ENCODE data around the gene ZMYM2. TPM values are rescaled to one million over a fixed set of nuclear protein-coding genes. Genes with fewer than 3 reads are reported as not detected.

Gene ZMYM2
- total and polyA plus RNA-seq, 2 donors = 63.9 to 91.6 TPM

- H3K27ac ChIP-seq (ENCODE audit: low read depth in 1 of 2, low read length in 1 of 2) = no peak overlapping the region
- H3K4me3 ChIP-seq (ENCODE audit: low read length in 2 of 2) = no peak overlapping the region
- H3K9me3 ChIP-seq (ENCODE audit: control insufficient read depth in 2 of 2, insufficient read depth in 1 of 2, low read length in 1 of 2) = peaks cover 0 to 3% of the 10 kb centered on the region in 2 donors
- WGBS = 98% methylated on average over 2 of the region's 2 CpGs
- DNase-seq (ENCODE audit: low read depth in 6 of 9, low spot score in 9 of 9) = no peak
- H3K4me1 ChIP-seq (ENCODE audit: control insufficient read depth in 2 of 2, insufficient read depth in 2 of 2, low read length in 2 of 2) = peaks cover 4 to 6% of the 10 kb centered on the region in 2 donors
- H3K36me3 ChIP-seq (ENCODE audit: control insufficient read depth in 2 of 2, insufficient read depth in 2 of 2, low read length in 1 of 2) = no peaks in the 10 kb centered on the region
- peaks cover 31 to 75% of the 10 kb centered on the region in 2 donors for H3K27me3 ChIP-seq (ENCODE audit: control insufficient read depth in 2 of 2, insufficient read depth in 1 of 2, low read length in 1 of 2)
Observed at GRCh38 chr13:20130652-20131051, 172.1 kb downstream of the ZMYM2 start.

DNA sequence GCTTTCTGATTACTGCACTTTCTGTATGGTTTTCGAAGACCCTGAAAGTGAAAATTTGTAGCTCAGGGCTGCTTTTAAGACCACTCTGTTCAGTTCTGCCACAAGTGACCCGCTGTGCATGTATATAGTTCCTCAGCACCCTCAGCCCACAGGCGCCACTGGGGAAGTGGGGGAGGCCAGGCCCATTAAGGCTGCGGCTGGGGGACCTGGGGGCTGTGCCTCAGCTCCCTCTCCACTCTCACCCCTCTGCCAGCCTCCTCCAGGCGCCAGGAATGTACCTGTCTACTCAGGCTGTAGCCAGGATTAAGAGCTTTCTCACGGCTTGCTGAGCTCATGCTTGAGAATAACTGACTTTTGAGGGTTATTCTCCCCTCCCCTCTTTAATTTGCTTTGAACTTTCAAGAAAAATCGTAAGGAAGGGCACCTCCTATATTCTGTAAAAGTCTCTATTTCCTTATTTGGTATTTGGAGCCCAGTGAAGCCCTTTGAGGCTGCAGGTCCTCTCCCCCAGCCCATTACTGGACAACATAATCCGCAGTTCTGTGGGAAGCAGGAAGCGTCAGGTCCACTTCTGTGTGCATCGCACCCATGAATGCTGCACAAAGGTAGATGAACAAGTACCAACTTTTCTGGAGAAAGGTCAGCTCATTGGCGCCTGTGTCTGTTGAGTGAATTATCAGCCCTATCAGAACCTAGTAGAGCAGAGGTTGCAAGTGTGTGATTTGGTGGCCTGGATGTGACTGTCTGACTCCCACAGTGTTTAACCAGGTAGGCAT, 172.7 kb downstream of the ZMYM2 start:
- Histone ChIP-seq H3K27ac (ENCODE audit: low read depth in 1 of 2, low read length in 1 of 2) (no peak overlapping the region), H3K9me3 (ENCODE audit: control insufficient read depth in 2 of 2, insufficient read depth in 1 of 2, low read length in 1 of 2) (peaks cover 0 to 3% of the 10 kb centered on the region in 2 donors), H3K4me1 (ENCODE audit: control insufficient read depth in 2 of 2, insufficient read depth in 2 of 2, low read length in 2 of 2) (peaks cover 4 to 6% of the 10 kb centered on the region in 2 donors), H3K27me3 (ENCODE audit: control insufficient read depth in 2 of 2, insufficient read depth in 1 of 2, low read length in 1 of 2) (peaks cover 29 to 69% of the 10 kb centered on the region in 2 donors), H3K36me3 (ENCODE audit: control insufficient read depth in 2 of 2, insufficient read depth in 2 of 2, low read length in 1 of 2) (no peaks in the 10 kb centered on the region), H3K4me3 (ENCODE audit: low read length in 2 of 2) (no peak overlapping the region)
- 83% methylated on average over 11 of the region's 11 CpGs for WGBS
- DNase-seq (ENCODE audit: low read depth in 6 of 9, low spot score in 9 of 9) = no peak

GRCh38 chr13:20132052-20132634, 173.6 kb downstream of the ZMYM2 start:
- peaks cover 0 to 3% of the 10 kb centered on the region in 2 donors for H3K9me3 ChIP-seq (ENCODE audit: control insufficient read depth in 2 of 2, insufficient read depth in 1 of 2, low read length in 1 of 2)
- H3K4me3 ChIP-seq (ENCODE audit: low read length in 2 of 2) = no peak overlapping the region
- no peaks in the 10 kb centered on the region for H3K36me3 ChIP-seq (ENCODE audit: control insufficient read depth in 2 of 2, insufficient read depth in 2 of 2, low read length in 1 of 2)
- no peak for DNase-seq (ENCODE audit: low read depth in 6 of 9, low spot score in 9 of 9)
- H3K27ac ChIP-seq (ENCODE audit: low read depth in 1 of 2, low read length in 1 of 2) = no peak overlapping the region
- 94% methylated on average over 10 of the region's 10 CpGs for WGBS
- peaks cover 4 to 13% of the 10 kb centered on the region in 2 donors for H3K4me1 ChIP-seq (ENCODE audit: control insufficient read depth in 2 of 2, insufficient read depth in 2 of 2, low read length in 2 of 2)
- peaks cover 25 to 69% of the 10 kb centered on the region in 2 donors for H3K27me3 ChIP-seq (ENCODE audit: control insufficient read depth in 2 of 2, insufficient read depth in 1 of 2, low read length in 1 of 2)

DNA sequence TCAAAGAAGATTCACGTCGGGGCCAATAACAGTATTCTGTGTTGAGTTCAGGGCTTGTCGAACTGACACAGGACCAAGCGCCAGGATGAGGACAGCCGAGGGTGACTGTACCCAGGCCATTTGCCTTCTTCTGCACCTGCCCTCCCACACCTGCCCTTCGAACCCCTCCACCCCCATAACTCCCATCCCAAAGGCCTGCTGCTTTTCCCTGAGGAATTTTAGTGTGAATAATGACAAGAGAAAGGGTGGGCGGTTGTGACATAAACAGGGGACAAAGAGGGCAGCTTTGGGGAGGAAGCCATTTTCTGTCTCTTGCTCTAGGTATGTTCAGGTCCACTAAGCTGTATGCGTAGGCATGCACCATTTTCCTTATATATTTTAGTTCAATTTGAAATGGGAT, 176.2 kb downstream of the ZMYM2 start:
- peaks cover 18 to 59% of the 10 kb centered on the region in 2 donors for H3K27me3 ChIP-seq (ENCODE audit: control insufficient read depth in 2 of 2, insufficient read depth in 1 of 2, low read length in 1 of 2)
- H3K27ac ChIP-seq (ENCODE audit: low read depth in 1 of 2, low read length in 1 of 2) = peak overlapping the region in 1 of 2 donors; percentile 22
- no peak for DNase-seq (ENCODE audit: low read depth in 6 of 9, low spot score in 9 of 9)
- H3K36me3 ChIP-seq (ENCODE audit: control insufficient read depth in 2 of 2, insufficient read depth in 2 of 2, low read length in 1 of 2) = no peaks in the 10 kb centered on the region
- H3K4me3 ChIP-seq (ENCODE audit: low read length in 2 of 2) = no peak overlapping the region
- peaks cover 0 to 7% of the 10 kb centered on the region in 2 donors for H3K4me1 ChIP-seq (ENCODE audit: control insufficient read depth in 2 of 2, insufficient read depth in 2 of 2, low read length in 2 of 2)
- H3K9me3 ChIP-seq (ENCODE audit: control insufficient read depth in 2 of 2, insufficient read depth in 1 of 2, low read length in 1 of 2) = peaks cover 0 to 1% of the 10 kb centered on the region in 2 donors
- 84% methylated on average over 8 of the region's 8 CpGs for WGBS

- H3K27me3 ChIP-seq (ENCODE audit: control insufficient read depth in 2 of 2, insufficient read depth in 1 of 2, low read length in 1 of 2) = peaks cover 28 to 59% of the 10 kb centered on the region in 2 donors
- H3K4me3 ChIP-seq (ENCODE audit: low read length in 2 of 2) = no peak overlapping the region
- peak in 2 of 9 donors; percentile 36 to 53 for DNase-seq (ENCODE audit: low read depth in 6 of 9, low spot score in 9 of 9)
- no peaks in the 10 kb centered on the region for H3K36me3 ChIP-seq (ENCODE audit: control insufficient read depth in 2 of 2, insufficient read depth in 2 of 2, low read length in 1 of 2)
- peaks cover 0 to 7% of the 10 kb centered on the region in 2 donors for H3K4me1 ChIP-seq (ENCODE audit: control insufficient read depth in 2 of 2, insufficient read depth in 2 of 2, low read length in 2 of 2)
- H3K27ac ChIP-seq (ENCODE audit: low read depth in 1 of 2, low read length in 1 of 2) = no peak overlapping the region
- peaks cover 0 to under 1% of the 10 kb centered on the region in 2 donors for H3K9me3 ChIP-seq (ENCODE audit: control insufficient read depth in 2 of 2, insufficient read depth in 1 of 2, low read length in 1 of 2)
- WGBS = 34% methylated on average over 56 of the region's 56 CpGs
Observed at GRCh38 chr13:20136781-20137703, 178.5 kb downstream of the ZMYM2 start.

GRCh38 chr13:20137875-20138274, 179.3 kb downstream of the ZMYM2 start:
- no peaks in the 10 kb centered on the region for H3K36me3 ChIP-seq (ENCODE audit: control insufficient read depth in 2 of 2, insufficient read depth in 2 of 2, low read length in 1 of 2)
- peaks cover 36 to 64% of the 10 kb centered on the region in 2 donors for H3K27me3 ChIP-seq (ENCODE audit: control insufficient read depth in 2 of 2, insufficient read depth in 1 of 2, low read length in 1 of 2)
- peaks cover 0 to 7% of the 10 kb centered on the region in 2 donors for H3K4me1 ChIP-seq (ENCODE audit: control insufficient read depth in 2 of 2, insufficient read depth in 2 of 2, low read length in 2 of 2)
- WGBS = 78% methylated on average over 2 of the region's 2 CpGs
- H3K9me3 ChIP-seq (ENCODE audit: control insufficient read depth in 2 of 2, insufficient read depth in 1 of 2, low read length in 1 of 2) = no peaks in the 10 kb centered on the region
- H3K27ac ChIP-seq (ENCODE audit: low read depth in 1 of 2, low read length in 1 of 2) = no peak overlapping the region
- no peak overlapping the region for H3K4me3 ChIP-seq (ENCODE audit: low read length in 2 of 2)
- no peak for DNase-seq (ENCODE audit: low read depth in 6 of 9, low spot score in 9 of 9)

- DNase-seq (ENCODE audit: low read depth in 6 of 9, low spot score in 9 of 9) = no peak
- WGBS = 94% methylated on average over 4 of the region's 4 CpGs
- H3K4me1 ChIP-seq (ENCODE audit: control insufficient read depth in 2 of 2, insufficient read depth in 2 of 2, low read length in 2 of 2) = peaks cover 0 to 7% of the 10 kb centered on the region in 2 donors
- no peak overlapping the region for H3K4me3 ChIP-seq (ENCODE audit: low read length in 2 of 2)
- H3K27ac ChIP-seq (ENCODE audit: low read depth in 1 of 2, low read length in 1 of 2) = no peak overlapping the region
- peaks cover 42 to 74% of the 10 kb centered on the region in 2 donors for H3K27me3 ChIP-seq (ENCODE audit: control insufficient read depth in 2 of 2, insufficient read depth in 1 of 2, low read length in 1 of 2)
- no peaks in the 10 kb centered on the region for H3K9me3 ChIP-seq (ENCODE audit: control insufficient read depth in 2 of 2, insufficient read depth in 1 of 2, low read length in 1 of 2)
- H3K36me3 ChIP-seq (ENCODE audit: control insufficient read depth in 2 of 2, insufficient read depth in 2 of 2, low read length in 1 of 2) = no peaks in the 10 kb centered on the region
Observed at GRCh38 chr13:20140487-20140886, 182.0 kb downstream of the ZMYM2 start.
